Immature natural killer cell (primary cell): ENCODE data around the gene MRAP2. TPM values are rescaled to one million over a fixed set of nuclear protein-coding genes. Genes with fewer than 3 reads are reported as not detected.
"Not testable (repeated sequence)": the region's sequence is repeated elsewhere in the genome, so short reads cannot be mapped to it uniquely, and the experiment has no call there.

Source experiments
- DNase-seq, 3 donors: peaks; one replicate each; pipeline ENCODE4 v3.0.0; 2022; ENCODE audit warnings: mixed read lengths in 1 of 3
- H3K27ac Mint-ChIP-seq, 6 donors: one replicate each; pipeline ENCODE4 v1.8.0; 2020; ENCODE audit warnings: mixed read lengths in 6 of 6, mild to moderate bottlenecking in 5 of 6, inconsistent platforms in 4 of 6, moderate library complexity in 3 of 6
- H3K27me3 Mint-ChIP-seq, 3 donors: one replicate each; pipeline ENCODE4 v1.8.0; 2020 to 2021; ENCODE audit warnings: low read depth in 3 of 3, mild to moderate bottlenecking in 3 of 3, mixed read lengths in 3 of 3, moderate library complexity in 3 of 3, inconsistent platforms in 1 of 3
- H3K36me3 Mint-ChIP-seq, 3 donors: one replicate each; pipeline ENCODE4 v1.8.0; 2020; ENCODE audit warnings: mixed read lengths in 3 of 3, inconsistent platforms in 2 of 3, mild to moderate bottlenecking in 2 of 3
- H3K4me1 Mint-ChIP-seq, 2 donors: one replicate each; pipeline ENCODE4 v1.8.0; 2020; ENCODE audit warnings: inconsistent platforms in 2 of 2, mild to moderate bottlenecking in 2 of 2, mixed read lengths in 2 of 2, moderate library complexity in 1 of 2
- H3K4me3 Mint-ChIP-seq, 5 donors: one replicate each; pipeline ENCODE4 v1.8.0; 2020; ENCODE audit warnings: mild to moderate bottlenecking in 5 of 5, mixed read lengths in 5 of 5, inconsistent platforms in 3 of 5, moderate library complexity in 3 of 5
- H3K9me3 Mint-ChIP-seq, 6 donors: one replicate each; pipeline ENCODE4 v1.8.0; 2020; ENCODE audit warnings: mild to moderate bottlenecking in 6 of 6, mixed read lengths in 6 of 6, inconsistent platforms in 4 of 6, moderate library complexity in 3 of 6
- polyA plus RNA-seq, 3 donors: library from polyadenylated mRNA; unstranded; fragments of 300-500 nt; fragmentation: Illumina TruSeq; gene quantifications; one replicate each; pipeline ENCODE4 v1.2.3, GENCODE V29; 2021

The MRAP2 gene
- polyA plus RNA-seq, 3 donors from 2014 or later = not detected

- Mint-ChIP-seq H3K9me3 (no peaks in the 10 kb centered on the region), H3K4me1 (no peaks in the 10 kb centered on the region), H3K27ac (no peak overlapping the region), H3K4me3 (no peak overlapping the region), H3K27me3 (no peaks in the 10 kb centered on the region), H3K36me3 (no peaks in the 10 kb centered on the region)
- no peak for DNase-seq
These were observed 15.7 kb upstream of the MRAP2 start for GRCh38 chr6:84017709-84018452.

DNA sequence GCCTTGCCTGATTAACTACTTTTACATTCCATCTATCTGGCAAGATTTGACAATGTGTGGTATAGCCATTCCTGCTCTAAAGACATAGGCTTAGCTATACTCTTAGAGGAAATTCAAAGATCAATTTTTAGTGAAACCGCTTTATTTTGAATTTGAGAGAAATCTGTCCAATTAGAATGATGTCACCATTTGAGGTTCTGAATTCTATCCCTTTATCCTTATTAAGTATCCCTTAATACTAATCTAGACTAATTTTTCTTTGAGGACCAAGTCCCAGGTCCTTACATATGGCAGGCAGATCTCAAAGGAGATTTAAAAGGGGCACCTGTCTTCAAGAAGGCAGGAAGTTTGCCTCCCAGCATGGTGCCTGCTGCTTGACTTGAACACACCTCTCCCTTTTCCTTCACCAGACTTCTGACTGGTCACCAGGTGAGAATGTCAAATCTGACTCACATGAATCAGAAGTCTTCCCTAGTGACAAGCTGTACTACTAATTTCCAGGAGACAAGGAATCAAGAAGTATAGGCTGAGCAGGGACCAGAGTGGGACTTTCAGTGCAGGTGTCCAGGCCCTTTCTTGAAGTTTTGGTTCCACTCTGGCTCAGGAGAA is 15.0 kb upstream of the MRAP2 start:
- no peaks in the 10 kb centered on the region for H3K27me3 Mint-ChIP-seq
- H3K9me3 Mint-ChIP-seq = no peaks in the 10 kb centered on the region
- H3K4me3 Mint-ChIP-seq = no peak overlapping the region
- H3K36me3 Mint-ChIP-seq = no peaks in the 10 kb centered on the region
- H3K4me1 Mint-ChIP-seq = no peaks in the 10 kb centered on the region
- DNase-seq = no peak
- H3K27ac Mint-ChIP-seq = no peak overlapping the region

DNA sequence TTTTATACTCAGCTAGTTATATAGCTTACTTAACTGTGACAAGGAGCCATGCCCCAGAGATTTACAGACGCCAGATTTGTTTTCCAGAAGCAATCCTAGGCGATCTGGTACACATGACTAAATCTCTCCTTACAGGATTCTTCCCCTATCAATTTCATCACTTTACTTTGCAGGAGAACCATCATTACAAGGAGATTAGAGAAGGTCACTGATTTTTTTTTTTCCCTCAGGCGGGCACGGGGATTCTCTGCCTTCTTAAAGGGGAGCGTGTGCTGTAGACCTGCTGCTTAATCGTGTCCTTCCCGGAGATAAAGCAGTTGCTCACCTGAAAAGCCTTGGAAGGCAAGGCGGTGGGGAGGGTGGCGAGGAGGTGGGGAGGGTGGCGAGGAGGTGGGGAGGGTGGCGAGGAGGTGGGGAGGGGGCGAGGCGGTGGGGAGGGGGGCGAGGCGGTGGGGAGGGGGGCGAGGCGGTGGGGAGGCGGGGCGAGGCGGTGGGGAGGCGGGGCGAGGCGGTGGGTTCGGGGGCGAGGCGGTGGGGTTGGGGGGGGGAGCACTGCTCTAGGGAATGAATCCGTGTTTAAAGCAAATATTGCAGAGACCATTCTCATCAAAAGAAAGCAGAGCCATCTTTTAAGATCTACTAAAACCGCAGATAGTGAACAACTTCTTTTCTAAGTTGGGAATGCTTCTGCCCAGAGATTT is 14.3 kb upstream of the MRAP2 start:
- Mint-ChIP-seq H3K9me3 (no peaks in the 10 kb centered on the region), H3K27me3 (no peaks in the 10 kb centered on the region), H3K4me3 (no peak overlapping the region), H3K27ac (no peak overlapping the region), H3K36me3 (no peaks in the 10 kb centered on the region), H3K4me1 (no peaks in the 10 kb centered on the region)
- DNase-seq = no peak

GRCh38 chr6:84019842-84020211 is 13.7 kb upstream of the MRAP2 start:
- no peaks in the 10 kb centered on the region for H3K9me3 Mint-ChIP-seq
- H3K36me3 Mint-ChIP-seq = no peaks in the 10 kb centered on the region
- no peaks in the 10 kb centered on the region for H3K27me3 Mint-ChIP-seq
- H3K27ac Mint-ChIP-seq = no peak overlapping the region
- no peak overlapping the region for H3K4me3 Mint-ChIP-seq
- DNase-seq = no peak
- H3K4me1 Mint-ChIP-seq = no peaks in the 10 kb centered on the region

- Mint-ChIP-seq H3K27me3 (no peaks in the 10 kb centered on the region), H3K36me3 (no peaks in the 10 kb centered on the region), H3K4me1 (no peaks in the 10 kb centered on the region), H3K4me3 (no peak overlapping the region), H3K9me3 (peaks cover 0 to 5% (median under 1%) of the 10 kb centered on the region in 6 donors), H3K27ac (no peak overlapping the region)
- DNase-seq = no peak
These were observed 11.9 kb upstream of the MRAP2 start for GRCh38 chr6:84021625-84022024.

DNA sequence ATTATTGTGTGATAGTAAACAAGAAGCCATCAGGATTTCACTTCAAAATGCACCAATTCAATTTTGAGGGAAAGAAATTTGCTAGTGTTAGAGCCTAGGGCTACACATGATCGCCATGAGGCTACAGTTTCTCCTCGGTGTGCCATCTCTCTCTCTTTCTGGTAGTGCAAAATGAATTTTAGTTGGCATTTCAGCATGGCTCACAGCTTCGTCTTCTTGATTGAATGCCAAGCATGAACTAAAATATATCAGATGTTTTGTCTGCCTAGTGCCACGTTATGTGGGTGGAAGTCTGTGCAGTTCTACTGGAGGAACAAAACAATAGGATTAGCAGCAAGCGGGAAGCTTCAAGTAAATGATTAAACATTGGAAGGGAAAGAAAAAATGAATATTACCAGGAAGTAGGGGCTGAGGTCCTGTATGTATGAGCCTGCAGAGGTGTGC is 6.8 kb upstream of the MRAP2 start:
- Mint-ChIP-seq H3K36me3 (no peaks in the 10 kb centered on the region), H3K4me3 (no peak overlapping the region), H3K27me3 (peaks cover 0 to 6% (median 3%) of the 10 kb centered on the region in 3 donors), H3K27ac (no peak overlapping the region), H3K4me1 (no peaks in the 10 kb centered on the region), H3K9me3 (peaks cover 1 to 6% (median 3%) of the 10 kb centered on the region in 6 donors)
- no peak for DNase-seq

GRCh38 chr6:84027340-84028181 is 6.0 kb upstream of the MRAP2 start:
- H3K27ac Mint-ChIP-seq = no peak overlapping the region
- H3K36me3 Mint-ChIP-seq = no peaks in the 10 kb centered on the region
- no peak for DNase-seq
- H3K27me3 Mint-ChIP-seq = peaks cover 0 to 10% (median 3%) of the 10 kb centered on the region in 3 donors
- H3K4me1 Mint-ChIP-seq = no peaks in the 10 kb centered on the region
- H3K4me3 Mint-ChIP-seq = no peak overlapping the region
- H3K9me3 Mint-ChIP-seq = peaks cover 1 to 6% (median 4%) of the 10 kb centered on the region in 6 donors

DNA sequence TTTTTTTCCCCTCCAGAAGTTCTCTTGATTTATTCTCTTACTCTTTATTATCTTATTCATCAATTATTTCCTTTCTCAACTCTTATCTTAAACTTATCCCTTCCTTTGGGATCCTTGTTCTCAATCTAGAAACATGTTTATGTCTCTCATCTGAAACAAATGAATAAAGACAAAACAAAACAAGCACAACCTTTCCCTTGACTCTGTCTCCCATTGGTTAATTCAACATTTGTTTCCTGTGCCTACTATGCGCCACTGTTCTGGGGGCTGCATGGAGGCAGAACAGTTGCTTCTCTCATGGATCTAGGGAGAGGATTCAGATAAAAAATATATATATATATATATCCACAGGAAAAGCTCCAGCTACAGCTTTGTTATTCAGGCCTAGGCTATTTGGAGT is 5.2 kb upstream of the MRAP2 start:
- DNase-seq = no peak
- Mint-ChIP-seq H3K9me3 (peaks cover 1 to 6% (median 4%) of the 10 kb centered on the region in 6 donors), H3K36me3 (no peaks in the 10 kb centered on the region), H3K27me3 (peaks cover 2 to 10% (median 3%) of the 10 kb centered on the region in 3 donors), H3K4me1 (no peaks in the 10 kb centered on the region), H3K4me3 (no peak overlapping the region), H3K27ac (no peak overlapping the region)

DNA sequence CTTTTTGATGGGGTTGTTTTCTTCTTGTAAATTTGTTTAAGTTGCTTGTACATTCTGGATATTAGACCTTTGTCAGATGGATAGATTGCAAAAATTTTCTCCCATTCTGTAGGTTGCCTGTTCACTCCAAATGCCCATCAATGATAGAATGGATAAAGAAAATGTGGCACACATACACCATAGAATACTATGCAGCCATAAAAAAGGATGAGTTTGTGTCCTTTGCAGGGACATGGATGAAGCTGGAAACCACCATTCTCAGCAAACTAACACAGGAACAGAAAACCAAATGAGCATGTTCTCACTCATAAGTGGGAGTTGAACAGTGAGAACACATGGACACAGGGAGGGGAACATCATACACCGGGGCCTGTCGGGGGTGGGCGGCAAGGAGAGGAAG is 1.6 kb upstream of the MRAP2 start:
- DNase-seq, H3K36me3 Mint-ChIP-seq, H3K4me3 Mint-ChIP-seq, H3K4me1 Mint-ChIP-seq, H3K27ac Mint-ChIP-seq, H3K27me3 Mint-ChIP-seq: not testable (repeated sequence)
- H3K9me3 Mint-ChIP-seq = peaks cover 0 to 18% (median 4%) of the 10 kb centered on the region in 6 donors

DNA sequence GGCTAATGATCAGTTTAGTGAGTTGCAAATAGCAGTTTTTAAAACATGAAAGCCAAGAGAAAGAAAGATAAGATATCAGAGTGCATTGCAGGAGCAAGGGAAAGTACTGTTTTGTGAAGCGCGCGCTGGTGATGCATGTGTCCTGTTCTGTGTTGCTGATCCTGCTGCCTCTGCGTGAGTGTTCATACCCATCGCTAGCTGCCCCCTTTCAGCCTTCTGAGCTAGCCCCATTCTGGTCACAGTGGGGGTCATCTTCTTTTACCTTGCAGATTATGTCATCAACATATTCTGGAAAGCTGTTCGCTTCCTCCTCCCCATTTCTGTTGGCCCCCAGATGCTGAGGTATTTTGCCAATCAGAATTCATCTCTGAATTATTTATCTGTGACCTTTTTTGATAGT is 1.9 kb downstream of the MRAP2 start:
- Mint-ChIP-seq H3K4me3 (no peak overlapping the region), H3K9me3 (peaks cover 0 to 18% (median 3%) of the 10 kb centered on the region in 6 donors), H3K27ac (no peak overlapping the region), H3K36me3 (no peaks in the 10 kb centered on the region), H3K27me3 (peaks cover 0 to 14% (median 5%) of the 10 kb centered on the region in 3 donors), H3K4me1 (no peaks in the 10 kb centered on the region)
- no peak for DNase-seq

- no peak for DNase-seq
- peaks cover 0 to 14% (median 0%) of the 10 kb centered on the region in 3 donors for H3K27me3 Mint-ChIP-seq
- no peak overlapping the region for H3K4me3 Mint-ChIP-seq
- H3K9me3 Mint-ChIP-seq = peaks cover 0 to 13% (median 2%) of the 10 kb centered on the region in 6 donors
- H3K36me3 Mint-ChIP-seq = no peaks in the 10 kb centered on the region
- no peak overlapping the region for H3K27ac Mint-ChIP-seq
- peaks cover 0 to 2% of the 10 kb centered on the region in 2 donors for H3K4me1 Mint-ChIP-seq
These were observed 4.0 kb downstream of the MRAP2 start for GRCh38 chr6:84037425-84038089.

DNA sequence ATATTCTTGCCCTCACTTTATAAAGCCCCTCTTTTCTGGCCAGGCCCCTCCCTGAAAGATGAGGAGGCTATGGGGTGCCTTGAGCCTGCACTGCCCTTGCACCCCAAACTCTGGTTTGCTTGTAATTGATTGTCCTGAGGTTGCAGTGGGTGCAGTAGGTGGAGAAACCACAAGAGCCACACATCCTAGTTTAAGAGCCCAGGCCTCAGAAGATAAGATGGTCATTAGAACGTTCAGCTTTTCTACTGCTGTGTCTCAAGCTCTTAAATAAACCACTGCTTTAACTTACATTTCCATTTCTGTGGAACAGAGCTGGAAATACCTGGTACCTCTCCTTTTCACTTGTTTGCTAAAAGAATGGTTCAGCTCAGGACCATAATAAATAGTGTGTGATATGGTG is 9.0 kb downstream of the MRAP2 start:
- no peak overlapping the region for H3K27ac Mint-ChIP-seq
- peaks cover 0 to 3% (median 0%) of the 10 kb centered on the region in 6 donors for H3K9me3 Mint-ChIP-seq
- no peak for DNase-seq
- H3K36me3 Mint-ChIP-seq = no peaks in the 10 kb centered on the region
- peaks cover 0 to 4% (median 0%) of the 10 kb centered on the region in 3 donors for H3K27me3 Mint-ChIP-seq
- peaks cover 0 to 6% of the 10 kb centered on the region in 2 donors for H3K4me1 Mint-ChIP-seq
- no peak overlapping the region for H3K4me3 Mint-ChIP-seq

GRCh38 chr6:84043555-84043954 is 10.0 kb downstream of the MRAP2 start:
- peaks cover 0 to 4% (median 0%) of the 10 kb centered on the region in 3 donors for H3K27me3 Mint-ChIP-seq

More at GRCh38 chr6:84043555-84043954, 10.0 kb downstream of the MRAP2 start:
- H3K9me3 Mint-ChIP-seq = peaks cover 0 to 3% (median 0%) of the 10 kb centered on the region in 6 donors
- no peak overlapping the region for H3K27ac Mint-ChIP-seq
- no peak for DNase-seq
- H3K36me3 Mint-ChIP-seq = no peaks in the 10 kb centered on the region
- H3K4me3 Mint-ChIP-seq = no peak overlapping the region
- peaks cover 0 to 6% of the 10 kb centered on the region in 2 donors for H3K4me1 Mint-ChIP-seq
